DOHH2 (cell line): ENCODE measurements around the gene TBCC.

Experiments used
- H3F3A ChIP-seq: fragments of 200-600 bp; sonication (generic), shearing (Covaris generic); 2 replicates; pipeline ENCODE4 v1.6.0; 2016; ENCODE audit warnings: antibody characterized with exemption, mild to moderate bottlenecking; ENCODE audit not compliant: control insufficient read depth, insufficient read depth
- H3K27ac ChIP-seq: fragments of 200-600 bp; sonication (generic); 2 replicates; pipeline ENCODE4 v1.5.1; 2014; ENCODE audit warnings: low read depth, mild to moderate bottlenecking, low read length, moderate library complexity
- H3K27me3 ChIP-seq: fragments of 200-600 bp; sonication (generic); 2 replicates; pipeline ENCODE4 v1.6.1; 2014; ENCODE audit warnings: mild to moderate bottlenecking, low read length, mixed read lengths; ENCODE audit not compliant: control insufficient read depth
- H3K36me3 ChIP-seq: fragments of 200-600 bp; sonication (generic); 2 replicates; pipeline ENCODE4 v1.6.1; 2014; ENCODE audit warnings: mild to moderate bottlenecking, low read length, moderate library complexity, mixed read lengths; ENCODE audit not compliant: control insufficient read depth
- H3K4me1 ChIP-seq: fragments of 200-600 bp; sonication (generic); 2 replicates; pipeline ENCODE4 v1.6.1; 2014; ENCODE audit warnings: mild to moderate bottlenecking, low read length, mixed read lengths; ENCODE audit not compliant: control insufficient read depth
- H3K4me2 ChIP-seq: fragments of 200-600 bp; sonication (generic); 2 replicates; pipeline ENCODE4 v1.6.0; 2014; ENCODE audit warnings: mild to moderate bottlenecking, low read length, moderate library complexity
- H3K4me3 ChIP-seq: fragments of 200-600 bp; sonication (generic); 2 replicates; pipeline ENCODE4 v1.5.1; 2014; ENCODE audit warnings: mild to moderate bottlenecking, low read length, mixed read lengths
- H3K79me2 ChIP-seq: fragments of 200-600 bp; sonication (generic); 2 replicates; pipeline ENCODE4 v1.6.1; 2014; ENCODE audit warnings: mild to moderate bottlenecking, low read length, mixed read lengths; ENCODE audit not compliant: control insufficient read depth
- H3K9me2 ChIP-seq: fragments of 200-600 bp; sonication (generic); replicated peaks from 2 replicates; pipeline ENCODE4 v1.6.1; 2014; ENCODE audit warnings: mild to moderate bottlenecking, low read length, mixed read lengths; ENCODE audit not compliant: control insufficient read depth
- H3K9me3 ChIP-seq: fragments of 200-600 bp; sonication (generic); 2 replicates; pipeline ENCODE4 v1.6.1; 2014; ENCODE audit warnings: antibody characterized with exemption, low read length, mixed read lengths; ENCODE audit not compliant: control insufficient read depth, insufficient read depth
- H4K20me1 ChIP-seq: fragments of 200-600 bp; sonication (generic); 2 replicates; pipeline ENCODE4 v1.6.0; 2014; ENCODE audit warnings: low read depth, mild to moderate bottlenecking, antibody characterized with exemption, low read length, moderate library complexity; ENCODE audit not compliant: control insufficient read depth, insufficient read depth
- CTCF ChIP-seq: fragments of 200-600 bp; sonication (generic); IDR thresholded peaks from one replicate; pipeline ENCODE4 v1.5.1; 2014; ENCODE audit warnings: antibody characterized with exemption, mild to moderate bottlenecking, low read depth, low read length; ENCODE audit not compliant: poor library complexity, severe bottlenecking
- EZH2phosphoT487 ChIP-seq: fragments of 200-600 bp; sonication (generic); IDR thresholded peaks from 2 replicates; pipeline ENCODE4 v1.6.1; 2017; ENCODE audit warnings: borderline replicate concordance, mild to moderate bottlenecking, antibody characterized with exemption, low read length, moderate library complexity, mixed read lengths

The TBCC gene

GRCh38 chr6:42761287-42762067, 15.6 kb upstream of the TBCC start:
- Histone ChIP-seq H3K27me3 (no peaks in the 10 kb centered on the region), H4K20me1 (no peaks in the 10 kb centered on the region), H3K4me2 (no peak overlapping the region), H3F3A (no peaks in the 10 kb centered on the region; the same call in 1 of the 2 replicates), H3K4me1 (peaks cover 10% of the 10 kb centered on the region), H3K4me3 (no peak overlapping the region), H3K9me2 (no peaks in the 10 kb centered on the region), H3K27ac (no peak overlapping the region), H3K9me3 (no peaks in the 10 kb centered on the region), H3K36me3 (no peaks in the 10 kb centered on the region; the same call in 1 of the 2 replicates), H3K79me2 (no peaks in the 10 kb centered on the region)
- no peak for TF ChIP-seq EZH2phosphoT487
- TF ChIP-seq CTCF, result no peak

GRCh38 chr6:42758756-42759430, 13.0 kb upstream of the TBCC start:
- Histone ChIP-seq H3K27me3 (no peaks in the 10 kb centered on the region), H3K27ac (no peak overlapping the region), H3F3A (no peaks in the 10 kb centered on the region; the same call in 1 of the 2 replicates), H3K4me1 (peaks cover 10% of the 10 kb centered on the region), H3K36me3 (no peaks in the 10 kb centered on the region; the same call in 1 of the 2 replicates), H3K9me3 (no peaks in the 10 kb centered on the region), H3K4me3 (no peak overlapping the region), H3K9me2 (no peaks in the 10 kb centered on the region), H4K20me1 (no peaks in the 10 kb centered on the region), H3K79me2 (no peaks in the 10 kb centered on the region), H3K4me2 (no peak overlapping the region)
- TF ChIP-seq EZH2phosphoT487, result no peak
- TF ChIP-seq CTCF, result no peak

- Histone ChIP-seq H3K27ac (no peak overlapping the region), H3K79me2 (no peaks in the 10 kb centered on the region), H3K4me2 (no peak overlapping the region), H3K4me1 (peaks cover 10% of the 10 kb centered on the region), H3F3A (no peaks in the 10 kb centered on the region), H3K9me3 (no peaks in the 10 kb centered on the region), H3K36me3 (no peaks in the 10 kb centered on the region; the same call in 1 of the 2 replicates), H3K4me3 (no peak overlapping the region), H3K9me2 (no peaks in the 10 kb centered on the region), H4K20me1 (no peaks in the 10 kb centered on the region), H3K27me3 (no peaks in the 10 kb centered on the region)
- TF ChIP-seq EZH2phosphoT487 (no peak), CTCF (no peak)
These were observed 10.8 kb upstream of the TBCC start for GRCh38 chr6:42756722-42757121.
